ENCODE data around the gene RAE1. TPM values are rescaled to one million over a fixed set of nuclear protein-coding genes. Genes with fewer than 3 reads are reported as not detected.
"Not testable (repeated sequence)": the region's sequence is repeated elsewhere in the genome, so short reads cannot be mapped to it uniquely, and the experiment has no call there.

Gene RAE1
- total RNA-seq, 1 donor from 2014 or later, result 46.5 TPM

- peaks cover 16% of the 10 kb centered on the region for H3K4me1 Mint-ChIP-seq (ENCODE audit: unreplicated experiment)
- TF ChIP-seq CTCF (conservative IDR thresholded peaks at IDR 0.05), result no peak
- peak overlapping the region; percentile 78 for H3K4me3 Mint-ChIP-seq
- DNase-seq (ENCODE audit: extremely low spot score, unreplicated experiment), result no peak
- peak overlapping the region; percentile 32 for H3K27ac Mint-ChIP-seq
- peaks cover 4% of the 10 kb centered on the region for H3K36me3 Mint-ChIP-seq
- H3K27me3 Mint-ChIP-seq, result no peaks in the 10 kb centered on the region
- H3K9me3 Mint-ChIP-seq, result no peaks in the 10 kb centered on the region
Observed at GRCh38 chr20:57350081-57350710, 859 bp upstream of the RAE1 start.

DNA sequence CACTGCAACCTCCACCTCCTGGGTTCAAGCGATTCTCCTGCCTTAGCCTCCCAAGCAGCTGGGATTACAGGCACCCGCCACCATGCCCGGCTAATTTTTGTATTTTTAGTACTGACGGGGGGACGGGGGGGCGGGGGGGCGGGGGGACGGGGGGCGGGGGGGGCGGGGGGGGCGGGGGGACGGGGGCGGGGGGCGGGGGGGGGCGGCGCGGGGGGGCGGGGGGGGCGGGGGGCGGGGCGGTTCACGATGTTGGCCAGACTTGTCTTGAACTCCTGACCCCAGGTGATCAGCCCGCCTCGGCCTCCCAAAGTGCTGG, 371 bp upstream of the RAE1 start:
- Mint-ChIP-seq H3K27ac (peak overlapping the region; percentile 86), H3K4me3 (peak overlapping the region; percentile 95), H3K4me1 (ENCODE audit: unreplicated experiment) (peaks cover 16% of the 10 kb centered on the region)
- DNase-seq (ENCODE audit: extremely low spot score, unreplicated experiment); H3K36me3 Mint-ChIP-seq; H3K27me3 Mint-ChIP-seq; H3K9me3 Mint-ChIP-seq: not testable (repeated sequence)

GRCh38 chr20:57352305-57352704, 1.2 kb downstream of the RAE1 start:
- no peak for TF ChIP-seq CTCF (conservative IDR thresholded peaks at IDR 0.05)
- Mint-ChIP-seq H3K9me3 (no peaks in the 10 kb centered on the region), H3K36me3 (peaks cover 12% of the 10 kb centered on the region), H3K27ac (no peak overlapping the region), H3K4me1 (ENCODE audit: unreplicated experiment) (peaks cover 16% of the 10 kb centered on the region), H3K4me3 (peak overlapping the region; percentile 95), H3K27me3 (no peaks in the 10 kb centered on the region)
- DNase-seq (ENCODE audit: extremely low spot score, unreplicated experiment), result no peak

- Mint-ChIP-seq H3K36me3 (peaks cover 12% of the 10 kb centered on the region), H3K4me3 (peak overlapping the region; percentile 69), H3K27me3 (no peaks in the 10 kb centered on the region), H3K27ac (no peak overlapping the region), H3K4me1 (ENCODE audit: unreplicated experiment) (peaks cover 16% of the 10 kb centered on the region), H3K9me3 (no peaks in the 10 kb centered on the region)
- DNase-seq (ENCODE audit: extremely low spot score, unreplicated experiment), result no peak
- no peak for TF ChIP-seq CTCF (conservative IDR thresholded peaks at IDR 0.05)
Observed at GRCh38 chr20:57353351-57353750, 2.3 kb downstream of the RAE1 start.

DNA sequence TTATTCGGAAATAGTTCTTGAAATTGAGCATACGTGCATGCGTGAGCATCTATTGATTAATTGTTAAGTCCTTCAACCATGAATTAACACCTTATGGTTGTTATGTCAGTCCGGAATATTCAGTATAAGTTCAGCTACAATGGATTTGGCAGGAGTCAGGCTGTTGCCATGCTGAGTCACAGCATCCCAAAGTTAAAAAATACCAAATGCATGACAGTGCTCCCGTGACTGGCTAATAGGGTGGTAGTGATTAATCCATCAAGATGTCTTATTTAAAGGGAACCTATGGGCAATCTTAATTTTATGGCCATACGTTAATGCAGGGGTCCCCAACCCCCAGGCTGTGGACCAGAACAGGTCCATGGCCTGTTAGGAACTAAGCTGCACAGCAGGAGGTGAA, 10.5 kb downstream of the RAE1 start:
- H3K27ac Mint-ChIP-seq, result no peak overlapping the region
- no peaks in the 10 kb centered on the region for H3K9me3 Mint-ChIP-seq
- no peak overlapping the region for H3K4me3 Mint-ChIP-seq
- DNase-seq (ENCODE audit: extremely low spot score, unreplicated experiment), result no peak
- no peaks in the 10 kb centered on the region for H3K4me1 Mint-ChIP-seq (ENCODE audit: unreplicated experiment)
- no peak for TF ChIP-seq CTCF (conservative IDR thresholded peaks at IDR 0.05)
- no peaks in the 10 kb centered on the region for H3K27me3 Mint-ChIP-seq
- H3K36me3 Mint-ChIP-seq, result peaks cover 17% of the 10 kb centered on the region

DNA sequence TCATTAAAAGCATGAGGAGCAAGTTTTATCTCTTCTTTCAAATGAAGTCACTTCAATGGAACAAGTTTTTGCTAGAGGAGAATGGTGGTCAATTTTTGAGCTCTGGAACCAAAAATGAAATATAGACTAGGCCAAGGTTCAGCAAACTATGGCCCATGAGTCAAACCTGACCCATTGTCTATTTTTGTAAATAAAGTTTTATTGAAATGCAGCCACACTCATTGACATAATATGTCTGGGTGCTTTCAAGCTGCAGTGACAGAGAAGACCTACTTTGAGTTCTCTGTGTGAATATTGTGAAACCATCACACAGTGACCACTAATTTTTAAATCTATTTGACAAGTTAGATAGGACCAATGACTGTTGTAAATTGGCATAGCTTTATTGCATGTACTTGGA, 13.4 kb downstream of the RAE1 start:
- H3K4me1 Mint-ChIP-seq (ENCODE audit: unreplicated experiment), result no peaks in the 10 kb centered on the region
- peaks cover 16% of the 10 kb centered on the region for H3K36me3 Mint-ChIP-seq
- no peaks in the 10 kb centered on the region for H3K27me3 Mint-ChIP-seq
- no peak for DNase-seq (ENCODE audit: extremely low spot score, unreplicated experiment)
- TF ChIP-seq CTCF (conservative IDR thresholded peaks at IDR 0.05), result no peak
- no peak overlapping the region for H3K4me3 Mint-ChIP-seq
- no peak overlapping the region for H3K27ac Mint-ChIP-seq
- no peaks in the 10 kb centered on the region for H3K9me3 Mint-ChIP-seq

Data from type B pancreatic cell (in vitro differentiated cells).